GM12864 (cell line): Measurements from ENCODE around the gene CDK14.

ENCODE experiments used
- DNase-seq: peaks from one replicate; pipeline ENCODE4 v3.0.0-alpha.2; 2011; ENCODE audit warnings: low read depth
- H3K4me3 ChIP-seq: 2 replicates; pipeline ENCODE4 v1.5.1; 2011; ENCODE audit warnings: mild to moderate bottlenecking, low read depth, low read length, control low read depth
- TF ChIP-seq, protein P1 (sequence below): IDR thresholded peaks from 2 replicates; pipeline ENCODE4 v1.5.1; 2011; ENCODE audit warnings: low read depth, mild to moderate bottlenecking, moderate library complexity, low read length, control low read depth, inconsistent platforms; ENCODE audit errors: missing control alignments

CDK14 gene

GRCh38 chr7:91047636-91048035 is 451.5 kb downstream of the CDK14 start:
- no peak overlapping the region for H3K4me3 ChIP-seq
- no peak for DNase-seq
- TF ChIP-seq, protein P1, sequence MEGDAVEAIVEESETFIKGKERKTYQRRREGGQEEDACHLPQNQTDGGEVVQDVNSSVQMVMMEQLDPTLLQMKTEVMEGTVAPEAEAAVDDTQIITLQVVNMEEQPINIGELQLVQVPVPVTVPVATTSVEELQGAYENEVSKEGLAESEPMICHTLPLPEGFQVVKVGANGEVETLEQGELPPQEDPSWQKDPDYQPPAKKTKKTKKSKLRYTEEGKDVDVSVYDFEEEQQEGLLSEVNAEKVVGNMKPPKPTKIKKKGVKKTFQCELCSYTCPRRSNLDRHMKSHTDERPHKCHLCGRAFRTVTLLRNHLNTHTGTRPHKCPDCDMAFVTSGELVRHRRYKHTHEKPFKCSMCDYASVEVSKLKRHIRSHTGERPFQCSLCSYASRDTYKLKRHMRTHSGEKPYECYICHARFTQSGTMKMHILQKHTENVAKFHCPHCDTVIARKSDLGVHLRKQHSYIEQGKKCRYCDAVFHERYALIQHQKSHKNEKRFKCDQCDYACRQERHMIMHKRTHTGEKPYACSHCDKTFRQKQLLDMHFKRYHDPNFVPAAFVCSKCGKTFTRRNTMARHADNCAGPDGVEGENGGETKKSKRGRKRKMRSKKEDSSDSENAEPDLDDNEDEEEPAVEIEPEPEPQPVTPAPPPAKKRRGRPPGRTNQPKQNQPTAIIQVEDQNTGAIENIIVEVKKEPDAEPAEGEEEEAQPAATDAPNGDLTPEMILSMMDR: no peak

GRCh38 chr7:91050677-91051076 is 454.6 kb downstream of the CDK14 start:
- TF ChIP-seq, protein P1: no peak
- peak; percentile 34 for DNase-seq
- H3K4me3 ChIP-seq: no peak overlapping the region

DNA sequence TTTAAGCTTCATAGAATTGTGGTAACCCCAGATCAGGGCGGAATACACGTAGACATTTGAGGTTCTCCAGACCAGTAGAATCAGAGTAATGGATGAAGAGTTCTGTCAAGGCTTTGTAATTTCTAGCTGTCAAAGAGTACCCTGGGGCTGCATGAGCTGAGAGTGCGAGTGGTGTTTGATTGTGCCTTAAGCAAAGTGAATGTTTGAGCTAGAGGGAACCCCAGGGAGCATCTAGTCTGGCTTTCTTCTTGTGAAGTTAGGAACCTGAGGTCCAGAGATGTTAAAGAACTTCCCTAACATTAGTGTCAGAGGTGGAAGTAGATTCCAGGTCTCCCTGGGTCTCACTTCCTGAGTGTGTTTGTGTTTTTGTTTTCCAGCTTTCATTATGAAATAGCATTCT is 455.8 kb downstream of the CDK14 start:
- TF ChIP-seq, protein P1: no peak
- DNase-seq: no peak
- no peak overlapping the region for H3K4me3 ChIP-seq

- no peak for DNase-seq
- H3K4me3 ChIP-seq: no peak overlapping the region
- TF ChIP-seq, protein P1: no peak
Observed at GRCh38 chr7:91054374-91054773, 458.3 kb downstream of the CDK14 start.

DNA sequence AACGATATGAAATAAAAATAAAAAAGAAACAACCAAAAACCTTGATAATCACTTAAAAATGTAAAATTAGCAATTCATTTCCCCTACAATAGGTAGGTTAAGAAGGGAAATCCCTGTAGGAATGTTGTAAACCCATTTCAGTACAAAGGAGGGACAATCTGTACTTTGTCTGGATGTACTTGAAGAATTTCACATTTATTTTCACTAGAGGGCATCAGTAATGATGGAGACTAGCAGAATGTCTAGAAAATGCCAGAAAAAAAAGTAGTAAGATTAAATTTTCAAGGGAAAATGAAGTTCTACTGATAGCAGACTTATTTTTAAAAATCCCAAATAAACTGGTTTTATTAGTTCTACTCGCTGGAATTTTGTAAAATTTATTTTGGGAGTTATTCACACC is 459.1 kb downstream of the CDK14 start:
- TF ChIP-seq, protein P1: no peak
- no peak for DNase-seq
- no peak overlapping the region for H3K4me3 ChIP-seq

- no peak overlapping the region for H3K4me3 ChIP-seq
- TF ChIP-seq, protein P1: no peak
- DNase-seq: no peak
Observed at GRCh38 chr7:91062713-91063112, 466.6 kb downstream of the CDK14 start.

DNA sequence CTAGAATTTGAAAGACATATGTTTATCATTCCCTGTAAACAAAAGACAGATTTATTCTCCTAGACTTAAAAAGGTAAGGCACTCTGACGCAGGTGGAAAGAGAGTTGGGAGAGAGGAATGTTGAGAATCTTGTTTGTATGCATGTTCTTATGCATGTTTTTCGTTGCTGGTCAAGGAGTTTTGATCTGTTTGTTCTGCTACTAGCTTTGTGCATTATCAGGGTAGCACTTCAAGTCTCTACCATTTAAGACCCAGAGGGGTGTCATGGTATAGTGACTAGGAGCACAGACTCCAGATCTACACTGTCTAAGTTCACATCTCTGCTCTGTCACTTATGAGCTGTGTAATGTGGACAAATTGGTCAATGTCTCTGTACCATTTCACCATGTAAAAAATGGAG is 467.9 kb downstream of the CDK14 start:
- DNase-seq: no peak
- TF ChIP-seq, protein P1: no peak
- H3K4me3 ChIP-seq: no peak overlapping the region
